H1 (cell line): ENCODE results near the gene LRPAP1. TPM values are rescaled to one million over a fixed set of nuclear protein-coding genes. Genes with fewer than 3 reads are reported as not detected.

Source experiments
- BACH1 ChIP-seq: IDR thresholded peaks from 2 replicates; pipeline ENCODE4 v1.6.1; 2012; ENCODE audit warnings: low read length, improper control_type of control experiment
- CBX8 ChIP-seq: fragments of 300-800, 300-1000 bp; sonication (generic); IDR thresholded peaks from 2 replicates; pipeline ENCODE4 v1.7.1; 2016; ENCODE audit warnings: low read depth, low read length, borderline replicate concordance
- MAFK ChIP-seq: IDR thresholded peaks from 2 replicates; pipeline ENCODE4 v1.6.1; 2012; ENCODE audit warnings: low read depth, mild to moderate bottlenecking, improper control_type of control experiment, low read length
- RAD21 ChIP-seq, 2 experiments: IDR thresholded peaks in 1 of 2; conservative IDR thresholded peaks in 1 of 2; 2 replicates each; pipeline ENCODE4 v1.6.1; 2011; ENCODE audit warnings: low read depth in 2 of 2, low read length in 2 of 2, improper control_type of control experiment in 1 of 2, inconsistent platforms in 1 of 2, mild to moderate bottlenecking in 1 of 2, moderate library complexity in 1 of 2
- RFX5 ChIP-seq: IDR thresholded peaks from 2 replicates; pipeline ENCODE4 v1.6.1; 2011; ENCODE audit warnings: low read depth, low read length, improper control_type of control experiment, borderline replicate concordance
- SIX5 ChIP-seq: IDR thresholded peaks from 2 replicates; pipeline ENCODE4 v1.6.1; 2011; ENCODE audit warnings: mild to moderate bottlenecking, low read depth, low read length
- TAF7 ChIP-seq: optimal IDR thresholded peaks from 2 replicates; pipeline ENCODE3; 2011; ENCODE audit warnings: low read depth, mild to moderate bottlenecking, inconsistent platforms, low read length, moderate library complexity, borderline replicate concordance
- polyA plus RNA-seq, 7 experiments: library from polyadenylated mRNA; depleted of rRNA in 3 of 7; stranded (reverse) in 5 of 7; unstranded in 2 of 7; fragments of >200 nt in 5 of 7; fragments of 200-250 nt in 2 of 7; gene quantifications; 1 replicate in 5 of 7; 2 replicates in 1 of 7; 4 replicates in 1 of 7; pipeline versions ENCODE4 v1.2.1 to v1.2.3, GENCODE V29; 2011 to 2013; ENCODE audit warnings: missing spikeins in 2 of 7, mixed read lengths in 2 of 7
- total RNA-seq: library from RNA; stranded (reverse); fragmentation: NEBNext Ultra II Directional; extraction: Animal tissue kit (Norgen Biotek cat#: 25700); gene quantifications from 2 replicates; pipeline ENCODE4 v1.2.1, GENCODE V29; 2021

LRPAP1 gene
- total and polyA plus RNA-seq, 2 of the 8 experiments (the other 6 are each of a cell fraction or from before 2014, with no cell fraction given) = 31.1 to 101 TPM

DNA sequence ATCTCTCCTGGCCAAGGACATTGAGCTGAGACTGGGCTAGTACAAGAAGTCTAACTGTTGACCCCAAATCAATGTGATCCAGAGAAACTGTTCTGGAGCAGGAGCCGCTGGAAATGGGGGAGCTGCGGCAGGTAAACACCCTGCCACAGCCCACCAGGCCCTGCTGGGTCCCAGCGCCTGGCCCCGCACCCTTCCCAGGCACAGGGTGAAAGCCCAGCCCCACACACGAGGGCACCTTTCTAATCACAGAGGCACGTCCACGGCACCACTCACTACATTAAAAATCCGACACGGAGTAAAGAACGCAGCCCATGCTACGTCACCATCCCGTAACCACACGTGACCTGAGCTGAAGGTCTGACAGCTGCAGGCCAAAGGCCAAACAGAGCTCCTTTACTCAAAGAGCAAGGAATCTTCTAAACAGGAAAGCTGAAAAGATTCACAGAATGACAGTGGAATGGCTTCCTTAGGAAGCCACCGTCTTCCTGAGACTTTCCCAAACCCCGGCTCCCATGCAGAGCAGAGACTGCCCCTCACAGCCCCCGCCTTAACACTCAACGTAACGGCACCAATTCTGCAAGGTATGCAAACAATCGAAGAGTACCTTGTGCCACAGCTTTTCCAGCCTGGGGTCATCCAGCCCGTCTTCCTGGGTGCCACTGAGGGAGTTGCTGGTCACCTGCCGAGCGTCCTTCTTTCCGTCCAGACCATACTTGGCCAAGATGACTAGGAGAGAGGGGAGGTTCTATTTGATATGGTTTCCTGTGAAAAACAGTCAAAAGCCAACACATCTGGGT lies 12.6 kb downstream of the LRPAP1 start (continued):
- TF ChIP-seq RAD21 (IDR thresholded peaks at IDR 0.05 in 1 of 2, conservative IDR thresholded peaks at IDR 0.05 in 1 of 2; ENCODE audit: low read depth in 2 of 2, low read length in 2 of 2) (no peak), SIX5 (no peak), MAFK (no peak), TAF7 (no peak), BACH1 (no peak), CBX8 (no peak), RFX5 (no peak)
